Measurements from ENCODE around the gene FAM111A.
"Not testable (repeated sequence)": the region's sequence is repeated elsewhere in the genome, so short reads cannot be mapped to it uniquely, and the experiment has no call there.

GRCh38 chr11:59097938-59098337 lies 44.7 kb upstream of the FAM111A start:
- TF ChIP-seq GLIS1 (tag by site-specific recombination; IDR thresholded peaks at IDR 0.05); PRDM10 (tag by site-specific recombination; IDR thresholded peaks at IDR 0.05); PBX3 (CRISPR knock-in tag; IDR thresholded peaks at IDR 0.05): not testable (repeated sequence)
- TF ChIP-seq, protein P1, sequence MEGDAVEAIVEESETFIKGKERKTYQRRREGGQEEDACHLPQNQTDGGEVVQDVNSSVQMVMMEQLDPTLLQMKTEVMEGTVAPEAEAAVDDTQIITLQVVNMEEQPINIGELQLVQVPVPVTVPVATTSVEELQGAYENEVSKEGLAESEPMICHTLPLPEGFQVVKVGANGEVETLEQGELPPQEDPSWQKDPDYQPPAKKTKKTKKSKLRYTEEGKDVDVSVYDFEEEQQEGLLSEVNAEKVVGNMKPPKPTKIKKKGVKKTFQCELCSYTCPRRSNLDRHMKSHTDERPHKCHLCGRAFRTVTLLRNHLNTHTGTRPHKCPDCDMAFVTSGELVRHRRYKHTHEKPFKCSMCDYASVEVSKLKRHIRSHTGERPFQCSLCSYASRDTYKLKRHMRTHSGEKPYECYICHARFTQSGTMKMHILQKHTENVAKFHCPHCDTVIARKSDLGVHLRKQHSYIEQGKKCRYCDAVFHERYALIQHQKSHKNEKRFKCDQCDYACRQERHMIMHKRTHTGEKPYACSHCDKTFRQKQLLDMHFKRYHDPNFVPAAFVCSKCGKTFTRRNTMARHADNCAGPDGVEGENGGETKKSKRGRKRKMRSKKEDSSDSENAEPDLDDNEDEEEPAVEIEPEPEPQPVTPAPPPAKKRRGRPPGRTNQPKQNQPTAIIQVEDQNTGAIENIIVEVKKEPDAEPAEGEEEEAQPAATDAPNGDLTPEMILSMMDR (tag by site-specific recombination; IDR thresholded peaks at IDR 0.05) = not testable (repeated sequence)
- TF ChIP-seq, protein P2, sequence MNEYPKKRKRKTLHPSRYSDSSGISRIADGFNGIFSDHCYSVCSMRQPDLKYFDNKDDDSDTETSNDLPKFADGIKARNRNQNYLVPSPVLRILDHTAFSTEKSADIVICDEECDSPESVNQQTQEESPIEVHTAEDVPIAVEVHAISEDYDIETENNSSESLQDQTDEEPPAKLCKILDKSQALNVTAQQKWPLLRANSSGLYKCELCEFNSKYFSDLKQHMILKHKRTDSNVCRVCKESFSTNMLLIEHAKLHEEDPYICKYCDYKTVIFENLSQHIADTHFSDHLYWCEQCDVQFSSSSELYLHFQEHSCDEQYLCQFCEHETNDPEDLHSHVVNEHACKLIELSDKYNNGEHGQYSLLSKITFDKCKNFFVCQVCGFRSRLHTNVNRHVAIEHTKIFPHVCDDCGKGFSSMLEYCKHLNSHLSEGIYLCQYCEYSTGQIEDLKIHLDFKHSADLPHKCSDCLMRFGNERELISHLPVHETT (tag by site-specific recombination; IDR thresholded peaks at IDR 0.05) = not testable (repeated sequence)
